RWPE2 (cell line): Measurements from ENCODE around the gene CLEC2D.
"Not testable (repeated sequence)": the region's sequence is repeated elsewhere in the genome, so short reads cannot be mapped to it uniquely, and the experiment has no call there.

Experiments
- ATAC-seq: fragments of 200-7000 bp; cut with Tn5 transposase; 3 replicates; pipeline ENCODE4 v1.9.1; 2021; ENCODE audit warnings: low read depth
- DNase-seq: peaks from one replicate; pipeline ENCODE4 v3.0.0-alpha.2; 2020; ENCODE audit warnings: low spot score
- H3K27ac ChIP-seq: fragments of 450-650 bp; 2 replicates; pipeline ENCODE4 v1.5.1; 2017; ENCODE audit warnings: mild to moderate bottlenecking; ENCODE audit not compliant: poor library complexity, severe bottlenecking
- H3K27me3 ChIP-seq: fragments of 250-450 bp; sonication (Bioruptor Pico); 2 replicates; pipeline ENCODE4 v1.5.1; 2021; ENCODE audit warnings: mild to moderate bottlenecking, moderate library complexity; ENCODE audit not compliant: insufficient read depth, poor library complexity, severe bottlenecking
- H3K36me3 ChIP-seq: fragments of 250-450 bp; sonication (Bioruptor Pico); 2 replicates; pipeline ENCODE4 v1.5.1; 2020; ENCODE audit warnings: low read depth, mild to moderate bottlenecking, moderate library complexity
- H3K4me1 ChIP-seq: fragments of 250-450 bp; sonication (Bioruptor Pico); 2 replicates; pipeline ENCODE4 v1.5.1; 2021; ENCODE audit warnings: mild to moderate bottlenecking, moderate library complexity; ENCODE audit not compliant: insufficient read depth, poor library complexity, severe bottlenecking
- H3K4me3 ChIP-seq: fragments of 250-450 bp; sonication (Bioruptor Pico); 2 replicates; pipeline ENCODE4 v1.5.1; 2021; ENCODE audit warnings: mild to moderate bottlenecking, moderate library complexity; ENCODE audit not compliant: severe bottlenecking
- H3K9me3 ChIP-seq: fragments of 250-450 bp; sonication (Bioruptor Pico); 2 replicates; pipeline ENCODE4 v1.5.1; 2021; ENCODE audit warnings: mild to moderate bottlenecking, moderate library complexity; ENCODE audit not compliant: severe bottlenecking
- CTCF ChIP-seq: fragments of 450-650 bp; IDR thresholded peaks from one replicate; pipeline ENCODE4 v1.5.1; 2017; ENCODE audit warnings: mild to moderate bottlenecking, moderate library complexity; ENCODE audit not compliant: poor library complexity, severe bottlenecking

The CLEC2D gene

GRCh38 chr12:9731393-9731792 lies 61.9 kb downstream of the CLEC2D start:
- Histone ChIP-seq H3K4me3 (no peak overlapping the region), H3K27me3 (no peaks in the 10 kb centered on the region), H3K4me1 (peaks cover 8% of the 10 kb centered on the region), H3K9me3 (no peaks in the 10 kb centered on the region), H3K27ac (no peak overlapping the region), H3K36me3 (no peaks in the 10 kb centered on the region)
- no peak for TF ChIP-seq CTCF
- ATAC-seq (no peak), DNase-seq (no peak)

- H3K27ac ChIP-seq, result no peak overlapping the region
- TF ChIP-seq CTCF, result no peak
- DNase-seq (no peak), ATAC-seq (no peak)
- H3K36me3 ChIP-seq, result no peaks in the 10 kb centered on the region
- H3K4me1 ChIP-seq, result peaks cover 8% of the 10 kb centered on the region
- H3K27me3 ChIP-seq, result no peaks in the 10 kb centered on the region
- no peaks in the 10 kb centered on the region for H3K9me3 ChIP-seq
- no peak overlapping the region for H3K4me3 ChIP-seq
Measured at GRCh38 chr12:9731797-9732196, 62.3 kb downstream of the CLEC2D start.

GRCh38 chr12:9732921-9733461 lies 63.5 kb downstream of the CLEC2D start, which contains the start of gene CLECL1:
Gene CLECL1, minus strand, starts transcription at chr12:9733097.
- no peak for DNase-seq
- no peak for ATAC-seq
- H3K36me3 ChIP-seq, result no peaks in the 10 kb centered on the region
- H3K4me3 ChIP-seq, result no peak within 1 kb of the TSS
- no peaks in the 10 kb centered on the region for H3K27me3 ChIP-seq
- no peak for TF ChIP-seq CTCF
- no peaks in the 10 kb centered on the region for H3K4me1 ChIP-seq
- H3K27ac ChIP-seq, result no peak within 1 kb of the TSS
- no peaks in the 10 kb centered on the region for H3K9me3 ChIP-seq

GRCh38 chr12:9735601-9736000 lies 66.1 kb downstream of the CLEC2D start:
- TF ChIP-seq CTCF, result no peak
- no peaks in the 10 kb centered on the region for H3K9me3 ChIP-seq
- no peaks in the 10 kb centered on the region for H3K4me1 ChIP-seq
- ATAC-seq (no peak), DNase-seq (no peak)
- no peak overlapping the region for H3K4me3 ChIP-seq
- no peaks in the 10 kb centered on the region for H3K36me3 ChIP-seq
- H3K27me3 ChIP-seq, result no peaks in the 10 kb centered on the region
- H3K27ac ChIP-seq, result no peak overlapping the region

- Histone ChIP-seq H3K27me3 (no peaks in the 10 kb centered on the region), H3K27ac (no peak overlapping the region), H3K4me3 (no peak overlapping the region), H3K36me3 (no peaks in the 10 kb centered on the region), H3K4me1 (no peaks in the 10 kb centered on the region), H3K9me3 (no peaks in the 10 kb centered on the region)
- no peak for ATAC-seq
- no peak for TF ChIP-seq CTCF
- no peak for DNase-seq
Measured at GRCh38 chr12:9736936-9737705, 67.6 kb downstream of the CLEC2D start.

- not testable (repeated sequence) for H3K27me3 ChIP-seq, DNase-seq, H3K9me3 ChIP-seq, H3K27ac ChIP-seq, H3K36me3 ChIP-seq, H3K4me1 ChIP-seq, H3K4me3 ChIP-seq, ATAC-seq
Measured at GRCh38 chr12:9738905-9739304, 69.4 kb downstream of the CLEC2D start.

GRCh38 chr12:9739404-9740105 lies 70.0 kb downstream of the CLEC2D start:
- not testable (repeated sequence) for H3K9me3 ChIP-seq, ATAC-seq, H3K27me3 ChIP-seq, DNase-seq, H3K36me3 ChIP-seq, H3K4me1 ChIP-seq, H3K27ac ChIP-seq
- H3K4me3 ChIP-seq, result peak overlapping the region; percentile 39
